ENCODE results near the gene H2BK1. TPM values are rescaled to one million over a fixed set of nuclear protein-coding genes. Genes with fewer than 3 reads are reported as not detected.

Gene H2BK1
- not detected in 2 replicates for total RNA-seq

DNA sequence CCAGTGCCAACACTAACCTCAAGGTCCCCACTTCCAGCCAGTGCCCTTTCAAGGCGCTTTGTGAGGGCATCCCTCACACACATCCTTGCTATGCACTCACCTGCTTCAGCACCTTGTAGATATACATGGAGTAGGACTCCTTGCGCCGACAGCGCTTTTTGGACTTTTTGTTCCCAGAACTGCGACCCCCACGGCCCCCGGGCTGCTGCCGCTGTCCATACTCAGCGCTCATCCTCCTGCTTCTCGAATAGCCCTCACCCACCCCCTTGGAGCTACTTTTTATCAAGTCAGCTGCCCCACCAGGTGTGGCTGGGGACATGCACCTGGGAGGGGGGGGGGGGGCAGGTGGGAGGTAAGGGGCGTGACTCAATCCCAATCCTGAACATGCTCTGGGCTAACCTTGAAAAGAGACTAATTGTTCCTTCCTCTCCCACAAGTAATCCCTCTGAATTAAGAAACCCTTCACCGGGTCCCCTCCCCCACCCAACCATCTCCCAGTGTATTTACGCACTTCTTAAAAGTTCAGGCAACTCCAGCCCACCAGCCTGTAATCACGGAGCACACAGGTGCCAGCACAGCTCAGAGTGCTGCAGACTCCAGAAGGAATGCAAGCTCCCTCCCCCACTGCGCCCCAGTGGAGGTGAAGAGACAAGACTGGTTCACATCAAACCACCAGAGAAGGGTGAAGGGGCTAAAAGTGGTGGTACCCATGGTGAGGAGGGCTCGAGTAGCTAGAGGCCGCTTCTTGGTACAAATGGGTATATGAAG is at the start of gene H2BK1:
H2BK1 (minus strand) TSS at position 402 of the 768 bp plus-strand sequence; CDS start at position 232, 170 bp downstream.
- Histone ChIP-seq H3K27me3 (ENCODE audit: control insufficient read depth, insufficient read depth, low read length) (peaks cover under 1% of the 10 kb centered on the region), H3K36me3 (ENCODE audit: control insufficient read depth, insufficient read depth, low read length) (peaks cover 6% of the 10 kb centered on the region), H3K4me3 (ENCODE audit: low read depth, low read length) (no peak within 1 kb of the TSS)
- no peak for DNase-seq (ENCODE audit: low read depth)
- TF ChIP-seq, protein P1, sequence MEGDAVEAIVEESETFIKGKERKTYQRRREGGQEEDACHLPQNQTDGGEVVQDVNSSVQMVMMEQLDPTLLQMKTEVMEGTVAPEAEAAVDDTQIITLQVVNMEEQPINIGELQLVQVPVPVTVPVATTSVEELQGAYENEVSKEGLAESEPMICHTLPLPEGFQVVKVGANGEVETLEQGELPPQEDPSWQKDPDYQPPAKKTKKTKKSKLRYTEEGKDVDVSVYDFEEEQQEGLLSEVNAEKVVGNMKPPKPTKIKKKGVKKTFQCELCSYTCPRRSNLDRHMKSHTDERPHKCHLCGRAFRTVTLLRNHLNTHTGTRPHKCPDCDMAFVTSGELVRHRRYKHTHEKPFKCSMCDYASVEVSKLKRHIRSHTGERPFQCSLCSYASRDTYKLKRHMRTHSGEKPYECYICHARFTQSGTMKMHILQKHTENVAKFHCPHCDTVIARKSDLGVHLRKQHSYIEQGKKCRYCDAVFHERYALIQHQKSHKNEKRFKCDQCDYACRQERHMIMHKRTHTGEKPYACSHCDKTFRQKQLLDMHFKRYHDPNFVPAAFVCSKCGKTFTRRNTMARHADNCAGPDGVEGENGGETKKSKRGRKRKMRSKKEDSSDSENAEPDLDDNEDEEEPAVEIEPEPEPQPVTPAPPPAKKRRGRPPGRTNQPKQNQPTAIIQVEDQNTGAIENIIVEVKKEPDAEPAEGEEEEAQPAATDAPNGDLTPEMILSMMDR (IDR thresholded peaks at IDR 0.05; ENCODE audit: insufficient read depth, low read length, severe bottlenecking), result no peak
- no peak for FAIRE-seq

DNA sequence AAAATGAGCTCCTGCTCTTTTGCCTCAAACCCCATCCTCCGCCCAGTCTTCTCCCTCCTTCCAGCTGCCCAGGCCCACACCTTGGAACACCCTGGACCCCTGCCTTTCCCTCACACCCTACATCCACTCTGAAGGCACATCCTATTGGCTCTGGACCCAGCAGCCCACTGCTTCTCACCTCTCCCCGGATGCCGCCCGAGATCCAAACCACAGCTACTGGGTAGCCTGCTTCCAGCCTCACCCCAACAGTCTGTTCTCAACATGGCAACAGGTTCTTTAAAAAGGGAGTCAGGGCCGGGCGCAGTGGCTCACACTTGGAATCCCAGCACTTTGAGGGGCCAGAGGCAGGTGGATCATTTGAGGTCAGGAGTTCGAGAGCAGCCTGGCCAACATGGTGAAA is 47.7 kb upstream of the H2BK1 start:
- Histone ChIP-seq H3K27me3 (ENCODE audit: control insufficient read depth, insufficient read depth, low read length) (peaks cover 13% of the 10 kb centered on the region), H3K4me3 (ENCODE audit: low read depth, low read length) (no peak overlapping the region), H3K36me3 (ENCODE audit: control insufficient read depth, insufficient read depth, low read length) (no peaks in the 10 kb centered on the region)
- FAIRE-seq (no peak), DNase-seq (ENCODE audit: low read depth) (no peak)
- TF ChIP-seq, protein P1 (IDR thresholded peaks at IDR 0.05; ENCODE audit: insufficient read depth, low read length, severe bottlenecking), result no peak

DNA sequence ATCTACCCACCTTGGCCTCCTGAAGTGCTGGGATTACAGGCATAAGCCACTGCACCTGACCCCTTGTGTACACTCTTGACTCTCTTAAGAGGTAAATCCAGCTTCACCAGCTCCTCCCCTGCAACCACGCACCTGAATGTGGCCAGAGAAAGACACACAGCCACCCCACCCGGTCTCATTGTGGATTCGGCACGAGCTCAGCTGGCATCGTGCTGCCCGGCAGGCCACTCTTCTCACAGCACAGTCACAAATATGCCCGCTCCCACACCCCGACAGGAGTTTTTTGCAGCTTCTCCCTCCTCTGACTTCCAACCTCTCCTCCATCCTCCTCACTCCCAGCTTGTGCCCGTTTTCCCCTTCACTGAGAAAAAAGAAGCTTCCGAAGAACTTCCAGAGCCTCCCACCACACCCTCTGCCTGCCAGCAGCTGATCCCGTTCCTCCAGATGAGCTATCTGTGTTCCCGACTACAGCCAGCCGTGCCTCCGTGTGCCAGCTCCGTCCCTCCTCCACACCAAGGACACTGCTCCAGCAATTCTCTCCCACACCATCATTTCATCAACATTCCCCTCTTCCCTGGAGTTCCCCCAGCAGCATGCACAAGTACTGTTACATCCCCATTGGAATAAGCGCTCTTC is 46.2 kb upstream of the H2BK1 start:
- FAIRE-seq, result no peak
- TF ChIP-seq, protein P1 (IDR thresholded peaks at IDR 0.05; ENCODE audit: insufficient read depth, low read length, severe bottlenecking), result no peak
- no peak overlapping the region for H3K4me3 ChIP-seq (ENCODE audit: low read depth, low read length)
- no peak for DNase-seq (ENCODE audit: low read depth)
- peaks cover 13% of the 10 kb centered on the region for H3K27me3 ChIP-seq (ENCODE audit: control insufficient read depth, insufficient read depth, low read length)
- H3K36me3 ChIP-seq (ENCODE audit: control insufficient read depth, insufficient read depth, low read length), result no peaks in the 10 kb centered on the region

DNA sequence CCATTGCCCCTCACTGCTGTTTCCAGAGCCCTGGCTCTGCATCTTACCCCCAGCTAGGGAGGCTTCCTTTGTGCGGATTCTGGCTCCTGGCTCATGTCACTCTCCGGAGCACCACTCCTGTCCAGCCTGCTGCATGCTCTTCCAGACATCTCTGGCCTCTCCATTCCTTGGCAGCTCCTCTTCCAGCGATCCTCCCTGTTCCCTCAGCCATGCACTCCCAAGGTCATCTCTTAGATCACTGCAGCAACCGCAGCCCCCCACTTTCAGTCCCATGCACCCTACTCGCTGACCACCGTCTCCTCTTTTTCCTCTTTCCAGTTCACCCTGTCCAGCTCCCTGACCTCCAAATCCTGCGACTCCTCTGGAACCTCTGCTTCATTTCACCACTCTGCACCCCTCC is 45.1 kb upstream of the H2BK1 start:
- Histone ChIP-seq H3K27me3 (ENCODE audit: control insufficient read depth, insufficient read depth, low read length) (peaks cover 11% of the 10 kb centered on the region), H3K36me3 (ENCODE audit: control insufficient read depth, insufficient read depth, low read length) (no peaks in the 10 kb centered on the region), H3K4me3 (ENCODE audit: low read depth, low read length) (no peak overlapping the region)
- DNase-seq (ENCODE audit: low read depth), result no peak
- FAIRE-seq, result no peak
- TF ChIP-seq, protein P1 (IDR thresholded peaks at IDR 0.05; ENCODE audit: insufficient read depth, low read length, severe bottlenecking), result no peak

- FAIRE-seq (no peak), DNase-seq (ENCODE audit: low read depth) (no peak)
- Histone ChIP-seq H3K36me3 (ENCODE audit: control insufficient read depth, insufficient read depth, low read length) (no peaks in the 10 kb centered on the region), H3K4me3 (ENCODE audit: low read depth, low read length) (no peak overlapping the region), H3K27me3 (ENCODE audit: control insufficient read depth, insufficient read depth, low read length) (peaks cover 11% of the 10 kb centered on the region)
- TF ChIP-seq, protein P1 (IDR thresholded peaks at IDR 0.05; ENCODE audit: insufficient read depth, low read length, severe bottlenecking), result no peak
Observed at GRCh38 chr7:151254851-151255250, 44.6 kb upstream of the H2BK1 start.
